HEK293T (cell line): ENCODE data around the gene SLC7A6.

Source experiments
- CTCF ChIA-PET: fragments of 350-600 bp; formaldehyde crosslinking; extraction: SDS; loops from one replicate; lab custom pipeline; 2021; ENCODE audit warnings: antibody characterized with exemption, inconsistent platforms; lab: Yijun Ruan, JAX
- POLR2A ChIA-PET: fragments of 350-600 bp; formaldehyde crosslinking; extraction: SDS; loops from one replicate; lab custom pipeline; 2020; ENCODE audit warnings: antibody characterized with exemption, inconsistent platforms; lab: Yijun Ruan, JAX
- DNase-seq: peaks from one replicate; pipeline ENCODE4 v3.0.0; 2012; ENCODE audit warnings: mixed read lengths; ENCODE audit errors: extremely low spot score
- ARNT ChIP-seq: fragments of 450-650 bp; IDR thresholded peaks from 2 replicates; pipeline ENCODE4 v1.6.1; 2017; ENCODE audit warnings: mild to moderate bottlenecking
- BHLHE40 ChIP-seq: fragments of 450-650 bp; IDR thresholded peaks from 2 replicates; pipeline ENCODE4 v1.6.1; 2016; ENCODE audit warnings: mild to moderate bottlenecking, moderate library complexity, borderline replicate concordance
- CTBP1 ChIP-seq: fragments of 450-650 bp; IDR thresholded peaks from 2 replicates; pipeline ENCODE4 v1.6.1; 2016; ENCODE audit warnings: borderline replicate concordance
- ELF4 ChIP-seq: fragments of 450-650 bp; IDR thresholded peaks from 2 replicates; pipeline ENCODE4 v1.6.1; 2017; ENCODE audit warnings: antibody characterized with exemption
- FOXA1 ChIP-seq: fragments of 450-650 bp; IDR thresholded peaks from 2 replicates; pipeline ENCODE4 v1.6.1; 2016; ENCODE audit warnings: mild to moderate bottlenecking
- FOXK2 ChIP-seq: fragments of 450-650 bp; IDR thresholded peaks from 2 replicates; pipeline ENCODE4 v1.6.1; 2016; ENCODE audit warnings: mild to moderate bottlenecking
- FOXM1 ChIP-seq: fragments of 450-650 bp; IDR thresholded peaks from 2 replicates; pipeline ENCODE4 v1.6.1; 2017; ENCODE audit warnings: mild to moderate bottlenecking, borderline replicate concordance
- HDGF ChIP-seq: fragments of 450-650 bp; IDR thresholded peaks from 2 replicates; pipeline ENCODE4 v1.6.1; 2017; ENCODE audit warnings: antibody characterized with exemption, borderline replicate concordance
- L3MBTL2 ChIP-seq: fragments of 450-650 bp; conservative IDR thresholded peaks from 2 replicates; pipeline ENCODE4 v1.6.1; 2016; ENCODE audit warnings: mild to moderate bottlenecking
- LEF1 ChIP-seq: fragments of 450-650 bp; IDR thresholded peaks from 2 replicates; pipeline ENCODE4 v1.6.1; 2017; ENCODE audit warnings: mild to moderate bottlenecking, borderline replicate concordance
- NFRKB ChIP-seq: fragments of 450-650 bp; IDR thresholded peaks from 2 replicates; pipeline ENCODE4 v1.6.1; 2016; ENCODE audit warnings: mild to moderate bottlenecking, moderate library complexity
- PKNOX1 ChIP-seq: fragments of 450-650 bp; IDR thresholded peaks from 2 replicates; pipeline ENCODE4 v1.6.1; 2016
- SP1 ChIP-seq: fragments of 450-650 bp; IDR thresholded peaks from 2 replicates; pipeline ENCODE4 v1.6.1; 2017
- SUZ12 ChIP-seq: fragments of 450-650 bp; IDR thresholded peaks from 2 replicates; pipeline ENCODE4 v1.6.1; 2016; ENCODE audit warnings: mild to moderate bottlenecking
- TARDBP ChIP-seq: fragments of 450-650 bp; IDR thresholded peaks from 2 replicates; pipeline ENCODE4 v1.6.1; 2016
- ZNF384 ChIP-seq: fragments of 450-650 bp; IDR thresholded peaks from 2 replicates; pipeline ENCODE4 v1.6.1; 2016

The SLC7A6 gene

DNA sequence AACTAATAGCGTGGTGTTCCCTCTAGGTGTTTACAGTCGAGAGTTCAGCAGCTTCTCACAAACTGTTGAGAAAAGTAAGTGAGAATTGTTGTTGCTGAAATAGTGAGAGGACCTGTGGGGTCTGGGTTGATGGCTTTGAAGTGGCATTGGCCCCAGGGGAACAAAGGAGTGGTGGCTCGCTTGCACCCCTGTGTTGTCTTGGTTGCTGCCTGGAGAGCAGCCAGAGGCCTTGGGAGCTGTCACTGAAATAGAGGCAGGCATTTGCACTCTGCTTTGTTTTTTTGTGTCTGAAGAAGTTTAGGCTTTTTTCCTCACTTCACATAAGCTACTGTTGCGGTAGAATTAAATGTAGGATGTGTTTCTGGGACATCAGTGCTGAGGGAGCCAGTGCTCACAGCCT is 83.3 kb downstream of the SLC7A6 start:
- ChIA-PET POLR2A (no interaction called here), CTCF (no interaction called here)
- DNase-seq = no peak
- TF ChIP-seq ZNF384 = no peak
- no peak for TF ChIP-seq BHLHE40
- TF ChIP-seq L3MBTL2 = no peak
- no peak for TF ChIP-seq HDGF
- no peak for TF ChIP-seq NFRKB
- no peak for TF ChIP-seq TARDBP
- no peak for TF ChIP-seq FOXK2
- no peak for TF ChIP-seq FOXA1
- no peak for TF ChIP-seq FOXM1
- no peak for TF ChIP-seq CTBP1
- TF ChIP-seq LEF1 = no peak
- TF ChIP-seq PKNOX1 = no peak
- no peak for TF ChIP-seq ELF4
- no peak for TF ChIP-seq ARNT
- TF ChIP-seq SUZ12 = no peak
- no peak for TF ChIP-seq SP1

DNA sequence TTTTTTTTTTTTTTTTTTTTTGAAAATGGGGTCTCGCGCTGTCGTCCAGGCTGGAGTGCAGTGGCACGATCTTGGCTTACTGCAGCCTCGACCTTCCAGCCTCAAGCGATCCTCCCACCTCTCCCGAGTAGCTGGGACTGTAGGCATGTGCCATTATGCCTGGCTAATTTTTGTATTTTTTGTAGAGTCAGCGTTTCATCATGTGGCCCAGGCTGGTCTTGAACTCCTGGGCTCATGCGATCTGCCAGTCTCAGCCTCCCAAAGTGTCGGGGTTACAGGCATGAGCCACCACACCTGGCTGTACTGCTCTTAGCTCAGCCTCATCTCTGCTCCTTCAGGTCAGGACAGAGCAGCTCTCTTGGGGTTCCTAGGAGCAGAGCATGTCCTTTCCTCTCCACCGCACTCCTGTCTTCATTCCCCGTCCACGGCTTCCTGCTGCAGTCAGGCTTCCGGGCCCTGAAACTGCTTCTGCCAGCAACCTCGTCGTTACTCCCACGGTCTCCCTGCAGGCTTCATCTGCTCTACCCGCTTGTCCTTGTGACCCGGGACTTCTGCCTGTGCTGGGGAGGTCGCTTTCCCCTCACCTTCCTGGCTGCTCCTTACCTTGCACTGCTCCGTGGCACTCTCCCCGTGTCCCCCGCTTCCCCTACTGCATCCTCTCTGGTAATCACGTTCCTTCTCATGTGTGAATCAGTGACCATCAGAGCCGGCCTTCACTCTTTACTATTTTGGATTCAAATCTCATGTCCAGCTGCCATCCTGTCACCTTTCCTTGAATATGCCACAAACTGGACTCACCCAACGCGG is 84.5 kb downstream of the SLC7A6 start:
- POLR2A ChIA-PET = no interaction called here
- CTCF ChIA-PET = interaction anchor here (0.6 kb wide), 1 partner anchor 20 kb away, joined by 5 read pairs; no protein-coding TSS in a partner anchor

GRCh38 chr16:68349838-68350410 is 85.6 kb downstream of the SLC7A6 start:
- CTCF ChIA-PET = no interaction called here
- POLR2A ChIA-PET = no interaction called here
- TF ChIP-seq LEF1 (no peak), NFRKB (no peak), CTBP1 (no peak), L3MBTL2 (no peak), BHLHE40 (no peak), ELF4 (no peak), SUZ12 (no peak), FOXK2 (no peak), HDGF (no peak), ARNT (no peak), PKNOX1 (no peak), SP1 (no peak), FOXM1 (no peak), TARDBP (no peak), FOXA1 (no peak), ZNF384 (no peak)
- no peak for DNase-seq

More for the DNA sequence above, 84.5 kb downstream of the SLC7A6 start:
- no peak for DNase-seq
- no peak for TF ChIP-seq PKNOX1

DNA sequence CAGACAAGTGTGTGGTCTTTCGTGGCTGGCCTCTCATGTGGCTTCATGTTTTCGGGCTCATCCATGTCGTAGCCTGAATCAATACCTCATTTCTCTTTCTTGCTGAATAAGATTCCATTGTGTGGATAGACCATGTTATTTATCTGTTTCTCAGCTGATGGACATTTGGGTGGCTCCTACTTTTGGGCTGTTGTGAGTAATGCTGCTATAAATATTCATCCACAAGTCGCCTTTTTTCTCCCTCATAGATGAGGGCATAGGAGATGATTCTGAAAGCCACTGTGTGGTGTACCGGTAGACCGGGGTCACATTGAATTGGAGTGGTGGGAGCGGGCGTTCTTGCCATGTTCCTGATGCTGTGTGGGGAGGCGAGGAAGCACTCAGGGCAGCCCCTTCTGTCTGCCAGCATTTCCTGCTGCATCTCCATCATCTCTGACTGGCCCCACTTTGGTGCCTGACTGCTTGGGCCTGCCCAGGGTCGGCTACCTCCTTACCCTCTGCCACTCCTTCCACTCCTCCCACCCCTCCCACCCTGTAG is 86.6 kb downstream of the SLC7A6 start:
- no peak for TF ChIP-seq ARNT
- TF ChIP-seq TARDBP = no peak
- TF ChIP-seq CTBP1 = no peak
- no peak for TF ChIP-seq ZNF384
- TF ChIP-seq PKNOX1 = no peak
- TF ChIP-seq FOXA1 = no peak
- no peak for TF ChIP-seq BHLHE40
- TF ChIP-seq HDGF = no peak
- no peak for TF ChIP-seq SUZ12
- no peak for TF ChIP-seq SP1
- no peak for TF ChIP-seq FOXK2
- no peak for TF ChIP-seq NFRKB
- no peak for TF ChIP-seq L3MBTL2
- TF ChIP-seq ELF4 = no peak
- no peak for TF ChIP-seq LEF1
- no peak for TF ChIP-seq FOXM1
- CTCF ChIA-PET = no interaction called here
- no peak for DNase-seq
- POLR2A ChIA-PET = no interaction called here
